ENCODE measurements around the gene RBM12. TPM values are rescaled to one million over a fixed set of nuclear protein-coding genes. Genes with fewer than 3 reads are reported as not detected.

Gene RBM12
- total RNA-seq, 1 donor from 2014 or later, result 147 TPM

- Mint-ChIP-seq H3K36me3 (ENCODE audit: unreplicated experiment) (no peaks in the 10 kb centered on the region), H3K27ac (ENCODE audit: unreplicated experiment) (no peak overlapping the region), H3K4me3 (ENCODE audit: unreplicated experiment) (no peak overlapping the region), H3K27me3 (ENCODE audit: unreplicated experiment) (peaks cover 3% of the 10 kb centered on the region), H3K9me3 (ENCODE audit: unreplicated experiment) (no peaks in the 10 kb centered on the region), H3K4me1 (ENCODE audit: low read depth, unreplicated experiment) (peaks cover 5% of the 10 kb centered on the region)
- TF ChIP-seq, protein P1, sequence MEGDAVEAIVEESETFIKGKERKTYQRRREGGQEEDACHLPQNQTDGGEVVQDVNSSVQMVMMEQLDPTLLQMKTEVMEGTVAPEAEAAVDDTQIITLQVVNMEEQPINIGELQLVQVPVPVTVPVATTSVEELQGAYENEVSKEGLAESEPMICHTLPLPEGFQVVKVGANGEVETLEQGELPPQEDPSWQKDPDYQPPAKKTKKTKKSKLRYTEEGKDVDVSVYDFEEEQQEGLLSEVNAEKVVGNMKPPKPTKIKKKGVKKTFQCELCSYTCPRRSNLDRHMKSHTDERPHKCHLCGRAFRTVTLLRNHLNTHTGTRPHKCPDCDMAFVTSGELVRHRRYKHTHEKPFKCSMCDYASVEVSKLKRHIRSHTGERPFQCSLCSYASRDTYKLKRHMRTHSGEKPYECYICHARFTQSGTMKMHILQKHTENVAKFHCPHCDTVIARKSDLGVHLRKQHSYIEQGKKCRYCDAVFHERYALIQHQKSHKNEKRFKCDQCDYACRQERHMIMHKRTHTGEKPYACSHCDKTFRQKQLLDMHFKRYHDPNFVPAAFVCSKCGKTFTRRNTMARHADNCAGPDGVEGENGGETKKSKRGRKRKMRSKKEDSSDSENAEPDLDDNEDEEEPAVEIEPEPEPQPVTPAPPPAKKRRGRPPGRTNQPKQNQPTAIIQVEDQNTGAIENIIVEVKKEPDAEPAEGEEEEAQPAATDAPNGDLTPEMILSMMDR (IDR thresholded peaks at IDR 0.05; ENCODE audit: partially characterized antibody, unreplicated experiment), result no peak
- DNase-seq, result no peak
These were observed 40.0 kb upstream of the RBM12 start for GRCh38 chr20:35704514-35705261.

- no peak overlapping the region for H3K27ac Mint-ChIP-seq (ENCODE audit: unreplicated experiment)
- TF ChIP-seq, protein P1 (IDR thresholded peaks at IDR 0.05; ENCODE audit: partially characterized antibody, unreplicated experiment), result no peak
- peaks cover 5% of the 10 kb centered on the region for H3K9me3 Mint-ChIP-seq (ENCODE audit: unreplicated experiment)
- peaks cover 11% of the 10 kb centered on the region for H3K4me1 Mint-ChIP-seq (ENCODE audit: low read depth, unreplicated experiment)
- H3K36me3 Mint-ChIP-seq (ENCODE audit: unreplicated experiment), result no peaks in the 10 kb centered on the region
- no peak overlapping the region for H3K4me3 Mint-ChIP-seq (ENCODE audit: unreplicated experiment)
- peaks cover 7% of the 10 kb centered on the region for H3K27me3 Mint-ChIP-seq (ENCODE audit: unreplicated experiment)
- DNase-seq, result no peak
These were observed 38.4 kb upstream of the RBM12 start for GRCh38 chr20:35702824-35703695.

DNA sequence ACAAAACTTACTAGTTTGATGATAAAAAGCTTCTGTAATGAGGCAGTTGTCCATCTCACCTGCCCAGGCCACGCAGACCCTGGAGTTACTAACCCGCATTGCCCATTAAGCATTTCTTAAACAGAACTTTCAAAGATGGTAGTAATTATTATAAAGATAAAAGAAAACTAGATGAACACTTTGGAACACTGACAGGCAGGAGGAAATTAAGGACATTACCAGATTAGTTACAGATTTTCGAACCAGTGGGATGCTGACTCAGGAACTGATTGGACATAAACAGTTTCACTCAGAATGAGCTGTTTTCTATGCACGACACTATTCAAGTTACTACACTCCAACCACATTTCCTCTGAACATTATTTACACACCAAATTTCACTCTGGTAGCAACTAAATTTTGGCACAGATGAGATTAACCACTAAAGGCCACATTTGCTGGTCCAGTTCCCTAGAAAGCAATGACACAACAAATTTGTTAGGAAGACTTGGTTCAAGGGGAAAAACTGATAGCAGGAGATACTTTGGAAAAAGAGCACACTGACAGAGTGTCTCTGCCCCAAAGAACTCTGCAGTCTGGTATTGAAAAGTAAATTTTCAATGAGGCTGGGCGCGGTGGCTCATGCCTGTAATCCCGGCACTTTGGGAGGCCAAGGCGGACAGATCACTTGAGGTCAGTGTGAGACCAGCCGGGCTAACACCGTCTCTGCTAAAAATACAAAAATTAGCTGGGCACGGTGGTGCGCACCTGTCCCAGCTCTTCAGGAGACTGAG is 37.5 kb upstream of the RBM12 start:
- no peak overlapping the region for H3K27ac Mint-ChIP-seq (ENCODE audit: unreplicated experiment)

GRCh38 chr20:35700625-35701148 is 36.0 kb upstream of the RBM12 start:
- H3K4me1 Mint-ChIP-seq (ENCODE audit: low read depth, unreplicated experiment), result peaks cover 17% of the 10 kb centered on the region

More for the DNA sequence above, 37.5 kb upstream of the RBM12 start:
- Mint-ChIP-seq H3K4me3 (ENCODE audit: unreplicated experiment) (no peak overlapping the region), H3K36me3 (ENCODE audit: unreplicated experiment) (no peaks in the 10 kb centered on the region), H3K4me1 (ENCODE audit: low read depth, unreplicated experiment) (peaks cover 17% of the 10 kb centered on the region), H3K27me3 (ENCODE audit: unreplicated experiment) (peaks cover 9% of the 10 kb centered on the region), H3K9me3 (ENCODE audit: unreplicated experiment) (peaks cover 5% of the 10 kb centered on the region)
- no peak for DNase-seq
- TF ChIP-seq, protein P1 (IDR thresholded peaks at IDR 0.05; ENCODE audit: partially characterized antibody, unreplicated experiment), result no peak

More at GRCh38 chr20:35700625-35701148, 36.0 kb upstream of the RBM12 start:
- H3K9me3 Mint-ChIP-seq (ENCODE audit: unreplicated experiment), result peaks cover 5% of the 10 kb centered on the region
- TF ChIP-seq, protein P1 (IDR thresholded peaks at IDR 0.05; ENCODE audit: partially characterized antibody, unreplicated experiment), result no peak
- peaks cover 9% of the 10 kb centered on the region for H3K27me3 Mint-ChIP-seq (ENCODE audit: unreplicated experiment)
- no peak for DNase-seq
- H3K27ac Mint-ChIP-seq (ENCODE audit: unreplicated experiment), result peak overlapping the region; percentile 48
- H3K36me3 Mint-ChIP-seq (ENCODE audit: unreplicated experiment), result no peaks in the 10 kb centered on the region
- peak overlapping the region; percentile 97 for H3K4me3 Mint-ChIP-seq (ENCODE audit: unreplicated experiment)

Data from glutamatergic neuron (in vitro differentiated cells).